B cell (primary cell): ENCODE measurements around the gene OSGEP.
"Not testable (repeated sequence)": the region's sequence is repeated elsewhere in the genome, so short reads cannot be mapped to it uniquely, and the experiment has no call there.

ENCODE experiments used
- CTCF ChIP-seq: fragments of 200-600 bp; IDR thresholded peaks from one replicate; pipeline ENCODE4 v1.8.0; 2022; ENCODE audit warnings: antibody characterized with exemption, mild to moderate bottlenecking
- EZH2 ChIP-seq: IDR thresholded peaks from 2 replicates; pipeline ENCODE4 v1.6.1; 2012; ENCODE audit warnings: borderline replicate concordance, low read depth, mild to moderate bottlenecking, moderate library complexity, low read length; ENCODE audit not compliant: insufficient read depth, poor library complexity, severe bottlenecking

GRCh38 chr14:20443650-20444049 is 11.0 kb downstream of the OSGEP start:
- TF ChIP-seq CTCF, EZH2: not testable (repeated sequence)
